GM12873 (cell line): ENCODE results near the gene C5.

Source experiments
- CTCF ChIP-seq: IDR thresholded peaks from 2 replicates; pipeline ENCODE4 v1.5.1; 2012; ENCODE audit warnings: low read depth, mild to moderate bottlenecking, moderate library complexity, low read length, control low read depth; ENCODE audit not compliant: insufficient read depth; ENCODE audit errors: missing control alignments

Gene C5

GRCh38 chr9:121021301-121021700, 28.8 kb downstream of the C5 start:
- no peak for TF ChIP-seq CTCF

GRCh38 chr9:121019273-121019672, 30.8 kb downstream of the C5 start:
- no peak for TF ChIP-seq CTCF

- no peak for TF ChIP-seq CTCF
Observed at GRCh38 chr9:121013911-121014310, 36.2 kb downstream of the C5 start.

GRCh38 chr9:121009650-121010049, 40.4 kb downstream of the C5 start:
- TF ChIP-seq CTCF = no peak

GRCh38 chr9:120999317-120999716, 50.8 kb downstream of the C5 start:
- TF ChIP-seq CTCF = no peak

GRCh38 chr9:120998111-120998510, 52.0 kb downstream of the C5 start:
- TF ChIP-seq CTCF = no peak

GRCh38 chr9:120997502-120997901, 52.6 kb downstream of the C5 start:
- no peak for TF ChIP-seq CTCF

- TF ChIP-seq CTCF = no peak
Observed at GRCh38 chr9:120996409-120996808, 53.7 kb downstream of the C5 start.
